Neural cell (in vitro differentiated cells): ENCODE data around the gene HOXC11. TPM values are rescaled to one million over a fixed set of nuclear protein-coding genes. Genes with fewer than 3 reads are reported as not detected.

Experiments
- H2AFZ ChIP-seq: fragments of 200-600, 300-800 bp; sonication (generic), shearing (Covaris generic); 2 replicates; pipeline ENCODE4 v1.6.0; 2014; ENCODE audit warnings: low read depth, mild to moderate bottlenecking, antibody characterized with exemption, low read length, moderate library complexity
- H3F3A ChIP-seq: fragments of 200-600 bp; shearing (Covaris generic); 2 replicates; pipeline ENCODE4 v1.6.1; 2016; ENCODE audit warnings: mild to moderate bottlenecking, moderate library complexity, mixed read lengths, antibody characterized with exemption, low read length; ENCODE audit not compliant: insufficient read depth, poor library complexity, severe bottlenecking
- H3K27ac ChIP-seq: fragments of 200-600, 300-800 bp; sonication (generic), shearing (Covaris generic); 2 replicates; pipeline ENCODE4 v1.5.1; 2014; ENCODE audit warnings: mild to moderate bottlenecking, low read length, moderate library complexity
- H3K27me3 ChIP-seq: fragments of 300-800, 200-600 bp; sonication (generic), shearing (Covaris generic); 2 replicates; pipeline ENCODE4 v1.6.0; 2014; ENCODE audit warnings: mild to moderate bottlenecking, low read depth, low read length, moderate library complexity; ENCODE audit not compliant: insufficient read depth
- H3K36me3 ChIP-seq: fragments of 300-800, 200-600 bp; sonication (generic), shearing (Covaris generic); 2 replicates; pipeline ENCODE4 v1.5.1; 2014; ENCODE audit warnings: mild to moderate bottlenecking, antibody characterized with exemption, low read length, moderate library complexity; ENCODE audit not compliant: insufficient read depth
- H3K4me2 ChIP-seq: fragments of 300-800, 200-600 bp; sonication (generic), shearing (Covaris generic); 2 replicates; pipeline ENCODE4 v1.6.0; 2014; ENCODE audit warnings: mild to moderate bottlenecking, low read length
- H3K4me3 ChIP-seq: fragments of 300-800, 200-600 bp; sonication (generic), shearing (Covaris generic); 2 replicates; pipeline ENCODE4 v1.5.1; 2014; ENCODE audit warnings: mild to moderate bottlenecking, low read length, moderate library complexity
- H3K79me2 ChIP-seq: fragments of 200-600 bp; shearing (Covaris generic); replicated peaks from 2 replicates; pipeline ENCODE4 v1.6.0; 2014; ENCODE audit warnings: mild to moderate bottlenecking, low read length, moderate library complexity; ENCODE audit not compliant: insufficient read depth
- H3K9ac ChIP-seq: fragments of 300-800, 200-600 bp; sonication (generic), shearing (Covaris generic); 2 replicates; pipeline ENCODE4 v1.6.1; 2016; ENCODE audit warnings: mild to moderate bottlenecking, low read length, mixed read lengths
- H3K9me2 ChIP-seq: fragments of 200-600 bp; shearing (Covaris generic); 2 replicates; pipeline ENCODE4 v1.6.1; 2016; ENCODE audit warnings: mild to moderate bottlenecking, low read length, mixed read lengths; ENCODE audit not compliant: insufficient read depth
- H3K9me3 ChIP-seq: fragments of 200-600, 300-800 bp; sonication (generic), shearing (Covaris generic); 2 replicates; pipeline ENCODE4 v1.6.1; 2016; ENCODE audit warnings: mild to moderate bottlenecking, mixed run types, low read length, moderate library complexity, mixed read lengths
- H4K20me1 ChIP-seq: fragments of 200-600 bp; shearing (Covaris generic); 2 replicates; pipeline ENCODE4 v1.6.1; 2016; ENCODE audit warnings: mild to moderate bottlenecking, mixed run types; ENCODE audit not compliant: insufficient read depth
- CTCF ChIP-seq: fragments of 450-650 bp; IDR thresholded peaks from 2 replicates; pipeline ENCODE4 v1.5.1; 2014; ENCODE audit warnings: antibody characterized with exemption, mild to moderate bottlenecking, moderate library complexity; ENCODE audit not compliant: poor library complexity, severe bottlenecking
- EP300 ChIP-seq: fragments of 450-650 bp; conservative IDR thresholded peaks from 2 replicates; pipeline ENCODE4 v1.6.1; 2014; ENCODE audit warnings: antibody characterized with exemption, mild to moderate bottlenecking, moderate library complexity; ENCODE audit not compliant: poor library complexity, severe bottlenecking
- EZH2 ChIP-seq: fragments of 200-600, 300-800 bp; shearing (Covaris generic), sonication (generic); IDR thresholded peaks from 2 replicates; pipeline ENCODE4 v1.6.1; 2014; ENCODE audit warnings: antibody characterized with exemption, low read length, borderline replicate concordance, mild to moderate bottlenecking; ENCODE audit not compliant: insufficient read depth, poor library complexity, severe bottlenecking
- MXI1 ChIP-seq: fragments of 450-650 bp; conservative IDR thresholded peaks from 2 replicates; pipeline ENCODE4 v1.6.1; 2014; ENCODE audit warnings: antibody characterized with exemption, mild to moderate bottlenecking; ENCODE audit not compliant: poor library complexity, severe bottlenecking
- POLR2AphosphoS5 ChIP-seq: IDR thresholded peaks from 2 replicates; pipeline ENCODE4 v1.6.1; 2012
- RAD21 ChIP-seq: fragments of 450-650 bp; conservative IDR thresholded peaks from 2 replicates; pipeline ENCODE4 v1.6.1; 2014; ENCODE audit warnings: antibody characterized with exemption, mild to moderate bottlenecking, moderate library complexity
- REST ChIP-seq: IDR thresholded peaks from 2 replicates; pipeline ENCODE4 v1.6.1; 2012; ENCODE audit warnings: borderline replicate concordance
- SMC3 ChIP-seq: fragments of 450-650 bp; conservative IDR thresholded peaks from 2 replicates; pipeline ENCODE4 v1.6.1; 2014; ENCODE audit warnings: antibody characterized with exemption, mild to moderate bottlenecking, moderate library complexity; ENCODE audit not compliant: poor library complexity
- TAF1 ChIP-seq: IDR thresholded peaks from 2 replicates; pipeline ENCODE4 v1.6.1; 2012; ENCODE audit warnings: low read depth
- polyA plus RNA-seq: library from polyadenylated mRNA; depleted of rRNA; stranded (reverse); fragments of >200 nt; gene quantifications from 2 replicates; pipeline ENCODE4 v1.2.3, GENCODE V29; 2014

HOXC11 gene
- polyA plus RNA-seq, 1 donor from 2014 or later: not detected

- Histone ChIP-seq H3K9me3 (no peaks in the 10 kb centered on the region), H3K9ac (no peak overlapping the region), H4K20me1 (no peaks in the 10 kb centered on the region), H3K4me3 (no peak overlapping the region), H3K27me3 (peaks cover 98% of the 10 kb centered on the region), H3K9me2 (no peaks in the 10 kb centered on the region), H3K27ac (no peak overlapping the region), H3F3A (no peaks in the 10 kb centered on the region), H3K4me2 (no peak overlapping the region), H3K36me3 (no peaks in the 10 kb centered on the region), H3K79me2 (no peaks in the 10 kb centered on the region), H2AFZ (no peak overlapping the region)
- TF ChIP-seq RAD21 (no peak), TAF1 (no peak), EZH2 (no peak), POLR2AphosphoS5 (no peak), EP300 (no peak)
These were observed 39.9 kb downstream of the HOXC11 start for GRCh38 chr12:54012631-54013409.

- Histone ChIP-seq H3K9ac (no peak overlapping the region), H3K27ac (no peak overlapping the region), H3K9me3 (no peaks in the 10 kb centered on the region), H3K4me2 (no peak overlapping the region), H3K9me2 (no peaks in the 10 kb centered on the region), H3K36me3 (no peaks in the 10 kb centered on the region), H2AFZ (no peak overlapping the region), H3F3A (no peaks in the 10 kb centered on the region), H3K4me3 (no peak overlapping the region), H3K79me2 (no peaks in the 10 kb centered on the region), H3K27me3 (peaks cover 98% of the 10 kb centered on the region), H4K20me1 (no peaks in the 10 kb centered on the region)
- TF ChIP-seq POLR2AphosphoS5 (no peak), EZH2 (no peak), SMC3 (no peak), RAD21 (no peak), EP300 (no peak), TAF1 (no peak), CTCF (no peak), REST (no peak), MXI1 (no peak)
These were observed 41.6 kb downstream of the HOXC11 start for GRCh38 chr12:54014377-54015017.
